Stimulated activated CD8-positive, alpha-beta memory T cell treated with anti-CD3 and anti-CD28 coated beads, Interleukin-12 subunit alpha, Interleukin-12 subunit beta, amount 100 ng/mL, for 4 hours (primary cell): ENCODE measurements around the gene OR5W2.
"Not testable (repeated sequence)": the region's sequence is repeated elsewhere in the genome, so short reads cannot be mapped to it uniquely, and the experiment has no call there.

Experiments
- DNase-seq: peaks from one replicate; pipeline ENCODE4 v3.0.0-alpha.2; 2020; ENCODE audit warnings: low read depth

Gene OR5W2

DNA sequence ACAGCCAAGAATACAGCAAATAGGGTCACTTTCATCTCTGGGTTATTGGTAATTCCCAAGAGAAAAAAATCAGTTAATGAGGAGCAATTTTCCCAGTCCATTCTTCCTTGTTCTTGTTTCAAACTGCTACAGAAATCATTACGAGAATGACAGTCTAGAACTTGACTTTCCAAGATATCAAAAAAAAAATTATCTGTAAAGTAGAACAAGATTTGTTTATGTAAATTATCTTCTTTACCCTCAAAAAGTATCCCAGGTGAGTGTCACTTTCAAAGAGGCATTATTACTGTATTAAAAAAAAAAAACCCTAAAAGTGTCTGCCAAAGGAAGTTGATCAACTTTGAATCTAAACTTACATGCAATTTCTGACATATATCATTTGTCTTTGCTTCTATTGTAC is at the start of gene OR5W2:
OR5W2 (minus strand) TSS at position 101 of the 400 bp plus-strand sequence; CDS start at position 101, 0 bp downstream.
- no peak for DNase-seq

DNA sequence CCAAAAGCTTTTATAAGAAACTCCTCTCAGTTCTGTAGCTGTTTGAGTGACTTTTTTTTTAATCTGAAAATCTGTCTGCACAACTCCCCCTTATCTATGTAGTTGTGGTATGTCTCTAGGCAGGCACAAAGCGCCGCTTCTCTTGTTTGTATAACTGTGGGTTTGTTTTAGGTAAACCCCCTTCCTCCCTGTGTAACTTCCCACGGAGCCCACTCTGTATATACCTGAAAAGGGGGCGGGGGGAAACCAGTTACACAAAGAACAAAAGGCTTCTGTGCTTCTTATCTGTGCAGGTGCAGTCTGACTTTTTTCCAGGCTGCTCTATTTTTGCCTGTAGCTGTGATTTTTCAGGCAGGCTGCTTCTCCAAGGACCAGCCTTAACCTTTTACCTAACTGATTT is 42.1 kb upstream of the OR5W2 start:
- no peak for DNase-seq

DNA sequence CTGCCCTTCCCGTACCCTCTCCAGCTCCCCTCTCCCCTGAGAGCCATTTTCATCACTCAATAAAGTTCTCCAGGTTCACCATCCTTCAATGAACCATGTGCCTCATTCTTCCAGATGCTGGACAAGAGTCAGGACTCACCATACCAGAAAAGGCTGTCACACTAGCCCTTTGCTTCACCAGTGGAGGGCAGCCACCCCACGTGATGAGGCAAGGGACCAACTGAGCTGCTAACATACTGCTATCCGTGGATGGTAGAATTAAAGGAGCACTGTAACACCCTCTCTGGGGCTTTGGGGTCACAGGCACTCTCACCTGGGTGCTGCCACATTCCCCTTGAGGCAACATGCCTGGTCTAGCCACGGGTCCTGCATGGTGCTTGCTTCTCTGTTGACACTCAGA is 34.9 kb upstream of the OR5W2 start:
- DNase-seq = no peak

DNA sequence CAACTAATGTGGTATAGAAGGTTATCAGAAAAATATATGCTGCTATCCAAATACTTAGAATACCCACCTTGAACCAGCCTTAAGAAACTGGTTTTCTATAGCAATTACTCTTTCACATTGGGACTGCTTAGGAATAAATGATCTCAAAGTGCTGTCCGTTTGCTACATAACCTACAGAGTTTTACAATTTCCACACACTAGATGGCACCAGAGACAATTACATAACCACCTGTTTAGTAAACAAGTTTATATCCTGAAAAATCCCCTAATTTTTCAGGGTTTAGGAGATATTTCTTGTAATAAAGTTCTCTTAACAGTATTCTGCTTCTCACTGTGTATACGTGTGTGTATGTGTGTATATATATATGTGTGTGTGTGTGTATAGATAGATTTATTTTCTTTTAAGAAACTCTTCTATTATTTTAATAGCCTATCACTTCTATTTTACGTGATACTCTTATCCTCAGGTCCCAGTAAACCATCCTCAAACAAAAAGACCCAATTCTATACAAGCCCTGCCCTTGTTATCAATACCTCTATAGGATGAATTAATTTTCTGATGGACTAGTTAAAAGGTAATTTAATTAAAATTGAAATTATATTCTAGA is 28.5 kb upstream of the OR5W2 start:
- no peak for DNase-seq

DNA sequence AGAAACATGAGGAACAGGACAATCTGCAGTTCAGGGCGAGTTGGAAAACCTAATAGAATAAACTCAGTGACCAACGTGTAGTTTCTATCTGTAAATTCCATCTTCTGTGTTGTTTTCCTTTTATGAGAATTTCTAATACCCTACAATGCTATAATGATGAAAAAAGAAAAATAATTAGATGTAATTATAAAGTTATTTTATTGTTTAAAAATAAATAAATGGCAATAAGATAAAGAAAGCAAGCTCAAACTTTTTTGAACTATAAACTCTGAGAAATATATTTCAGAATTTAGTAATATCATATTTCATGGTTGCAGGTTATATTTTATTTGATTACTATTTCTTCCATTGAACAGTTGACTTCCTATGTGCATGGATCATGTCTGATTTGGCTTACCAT is 21.9 kb upstream of the OR5W2 start, which contains the start of gene OR5I1:
OR5I1 (minus strand) TSS at position 101 of the 400 bp plus-strand sequence; CDS start at position 101, 0 bp downstream.
- no peak for DNase-seq

DNA sequence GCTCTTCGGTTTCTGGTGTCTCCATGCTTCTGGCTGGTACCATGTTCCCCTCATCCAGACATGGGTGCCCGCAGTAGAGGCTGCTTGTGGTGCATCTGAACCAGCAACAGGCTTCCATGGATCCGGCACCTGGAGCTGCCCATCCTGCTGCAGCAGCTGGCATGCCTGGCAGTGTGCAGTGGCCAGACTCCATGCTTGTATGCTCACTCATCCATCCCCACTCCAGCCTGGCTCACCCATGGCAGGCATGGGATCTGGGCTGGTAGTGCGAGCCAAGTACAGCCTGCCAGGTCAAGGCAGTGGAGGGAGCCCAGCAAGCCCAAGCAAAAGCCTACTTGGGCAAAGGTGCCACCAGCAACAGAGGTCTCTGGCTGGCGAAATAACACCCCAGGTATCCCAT is 6.2 kb upstream of the OR5W2 start:
- DNase-seq = no peak

DNA sequence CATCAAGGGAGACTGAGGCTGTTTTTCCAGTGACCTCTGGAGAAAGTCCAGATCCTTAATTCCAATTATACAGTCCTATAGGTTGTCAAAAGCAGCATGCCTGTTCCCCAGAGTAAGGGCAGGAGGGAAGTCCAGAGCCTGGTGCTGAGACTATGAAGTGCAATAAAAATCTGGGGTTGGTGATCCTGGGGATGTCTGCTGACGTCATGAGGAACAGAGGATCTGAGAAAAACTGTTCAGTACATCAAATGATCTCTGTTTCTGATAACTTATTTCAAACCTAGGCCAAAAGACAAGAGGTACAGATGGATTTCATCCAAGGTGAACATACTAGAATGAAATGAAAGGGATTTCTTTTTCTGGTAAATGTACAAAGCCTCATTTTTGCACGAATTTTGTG is 12.1 kb downstream of the OR5W2 start:
- no peak for DNase-seq

DNA sequence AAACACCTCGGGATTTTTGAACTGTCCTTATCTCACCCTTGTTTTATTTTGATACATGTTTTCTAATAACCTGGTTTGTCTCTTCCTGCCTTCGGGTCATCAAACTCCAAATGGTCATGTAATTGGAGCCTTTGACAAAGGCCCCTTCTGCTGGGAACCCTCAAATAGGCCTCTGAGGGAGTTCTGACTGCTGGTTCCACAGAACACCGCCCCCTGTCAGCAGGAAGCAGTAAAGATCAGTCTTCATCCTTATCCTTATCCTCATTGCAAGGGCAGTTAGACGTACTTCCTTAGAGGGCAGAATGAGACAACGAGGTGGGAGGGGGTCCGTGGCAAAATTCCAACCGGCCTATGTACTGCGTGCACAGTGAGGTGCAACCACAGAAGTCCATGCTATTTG is 19.2 kb downstream of the OR5W2 start:
- no peak for DNase-seq

DNA sequence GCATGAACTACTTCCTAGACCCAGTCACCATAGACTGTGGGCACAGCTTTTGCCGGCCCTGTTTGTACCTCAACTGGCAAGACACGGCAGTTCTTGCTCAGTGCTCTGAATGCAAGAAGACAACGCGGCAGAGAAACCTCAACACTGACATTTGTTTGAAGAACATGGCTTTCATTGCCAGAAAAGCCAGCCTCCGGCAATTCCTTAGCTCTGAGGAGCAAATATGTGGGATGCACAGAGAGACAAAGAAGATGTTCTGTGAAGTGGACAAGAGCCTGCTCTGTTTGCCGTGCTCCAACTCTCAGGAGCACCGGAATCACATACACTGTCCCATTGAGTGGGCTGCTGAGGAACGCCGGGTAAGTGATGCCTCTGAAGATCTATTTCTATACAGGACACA is 28.9 kb downstream of the OR5W2 start:
- DNase-seq = not testable (repeated sequence)

DNA sequence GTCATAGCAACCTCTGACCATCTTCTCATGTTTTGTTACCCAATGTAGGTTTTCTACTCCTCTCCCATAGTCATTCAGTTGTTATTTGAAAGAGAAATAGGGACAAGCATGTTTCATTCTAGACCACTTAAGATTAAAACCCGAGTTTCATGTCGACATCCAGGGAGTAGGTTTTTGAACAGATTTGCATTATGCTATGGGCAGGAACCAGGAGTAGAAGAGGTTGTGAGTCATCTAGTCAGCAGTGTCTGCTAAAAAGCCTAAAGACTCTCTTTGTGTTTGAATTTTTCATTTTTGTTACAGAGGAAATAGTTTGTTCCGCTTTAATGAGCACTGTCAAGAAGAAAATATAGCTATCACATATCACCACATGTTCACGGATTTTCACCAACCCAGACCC is 29.4 kb downstream of the OR5W2 start:
- DNase-seq = not testable (repeated sequence)

DNA sequence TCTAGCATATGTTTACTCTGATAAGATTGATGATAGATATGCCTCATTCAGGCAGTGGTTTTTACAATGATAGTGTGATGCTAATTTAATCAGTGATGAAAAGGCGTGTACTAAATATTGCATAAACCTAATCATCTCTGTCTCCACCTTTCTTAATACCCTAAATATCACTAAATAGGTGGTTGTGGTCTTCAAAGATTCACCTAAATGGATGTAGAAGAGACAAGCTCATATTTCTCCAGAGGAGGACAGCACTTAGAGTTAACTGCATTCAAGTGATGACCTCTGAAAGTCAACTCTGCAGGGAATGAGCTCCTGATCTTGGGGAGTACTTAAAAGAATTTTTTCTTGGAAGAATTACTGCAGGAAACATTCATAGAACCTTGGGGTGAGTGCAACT is 31.4 kb downstream of the OR5W2 start, which contains the start of gene TRIM51:
TRIM51 (plus strand) TSS at position 301 of the 400 bp plus-strand sequence. CDS start 2,132 bp downstream, outside the sequence.
- DNase-seq = not testable (repeated sequence)

DNA sequence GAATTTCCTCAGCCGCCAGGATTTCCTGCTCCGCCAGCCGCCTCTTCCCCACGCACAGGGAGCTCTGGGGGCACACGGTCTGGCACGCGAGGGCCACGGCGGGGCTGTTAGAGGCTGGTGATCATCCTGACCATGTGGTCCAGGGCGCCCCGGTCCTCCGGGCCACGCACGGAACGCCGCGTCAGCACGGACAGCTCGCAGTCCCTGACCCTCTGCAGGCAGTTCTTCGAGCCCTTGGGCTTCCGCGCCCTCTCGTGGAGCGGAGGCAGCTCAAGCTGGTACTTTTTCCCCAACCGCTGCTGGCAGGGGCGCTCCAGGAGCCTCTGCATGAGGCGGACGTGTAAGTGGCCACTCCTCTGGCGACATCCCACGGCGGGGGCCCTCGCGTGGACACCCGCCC is 41.2 kb downstream of the OR5W2 start:
- DNase-seq = not testable (repeated sequence)

DNA sequence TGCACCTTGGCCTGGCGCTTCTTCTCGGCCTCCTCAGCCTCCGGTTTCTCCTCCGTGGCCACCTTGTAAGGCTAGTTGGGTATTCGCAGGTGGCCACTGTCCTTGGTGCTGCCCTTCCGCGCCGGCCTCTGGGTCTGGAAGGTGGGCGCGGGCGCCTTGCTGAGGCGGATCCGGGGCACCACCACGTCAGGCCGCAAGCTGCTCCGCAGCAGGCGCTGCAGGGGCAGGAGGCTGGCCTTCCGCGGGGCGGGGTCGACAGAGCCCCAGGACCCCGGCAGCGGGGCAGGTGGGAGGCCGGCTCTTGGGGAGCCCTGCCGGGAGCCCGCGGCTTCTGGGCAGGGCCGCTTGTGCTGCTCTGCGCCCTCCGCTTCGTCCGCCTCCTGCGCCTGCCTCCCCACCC is 41.7 kb downstream of the OR5W2 start:
- not testable (repeated sequence) for DNase-seq

DNA sequence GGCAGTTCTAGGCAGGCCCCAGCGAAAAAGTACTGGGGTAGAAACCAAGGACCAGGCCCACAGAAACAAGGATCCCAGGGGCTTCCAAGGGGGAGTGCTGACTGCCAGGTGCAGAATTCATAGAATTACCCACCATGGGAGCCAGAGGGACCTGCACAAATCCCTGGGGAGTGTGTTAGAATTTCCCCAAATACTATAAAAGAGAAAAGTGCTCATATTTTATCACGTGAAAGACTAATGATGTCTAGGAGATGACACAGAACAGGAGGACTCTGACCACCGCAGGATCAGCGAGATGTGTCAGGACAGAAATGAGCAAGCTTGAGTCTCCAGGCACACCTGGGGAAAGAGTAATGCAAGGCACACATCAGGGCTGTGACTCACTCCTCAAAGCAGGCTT is 47.0 kb downstream of the OR5W2 start:
- not testable (repeated sequence) for DNase-seq
